Adrenal gland (tissue), 5 donors: Measurements from ENCODE around the gene GYG2.

Experiments used
- CTCF ChIP-seq, 6 experiments: fragments of 450-650 bp in 4 of 6; fragments of 200-600 bp in 2 of 6; sonication (generic) in 1 of 6; IDR thresholded peaks; 1 replicate in 5 of 6; 2 replicates in 1 of 6; pipeline versions ENCODE4 v1.5.1 to v1.8.0; 2016 to 2021; ENCODE audit warnings: antibody characterized with exemption in 6 of 6, mild to moderate bottlenecking in 2 of 6, moderate library complexity in 1 of 6
- POLR2A ChIP-seq, 2 donors: fragments of 450-650 bp; IDR thresholded peaks; one replicate each; pipeline ENCODE4 v1.6.1; 2017; ENCODE audit warnings: antibody characterized with exemption in 2 of 2, mild to moderate bottlenecking in 2 of 2, moderate library complexity in 1 of 2
- donor health status: DM: no; HTN: no; CAD: no.

- TF ChIP-seq CTCF (IDR thresholded peaks at IDR 0.05) (no peak), POLR2A (IDR thresholded peaks at IDR 0.05) (no peak)
These were observed 928 bp downstream of the GYG2 start for GRCh38 chrX:2829469-2830246.
